T-cell (primary cell): Measurements from ENCODE around the gene ACER3. TPM values are rescaled to one million over a fixed set of nuclear protein-coding genes. Genes with fewer than 3 reads are reported as not detected.
"Not testable (repeated sequence)": the region's sequence is repeated elsewhere in the genome, so short reads cannot be mapped to it uniquely, and the experiment has no call there.

Experiments
- ATAC-seq, 4 experiments: fragments of 200-7000 bp in 3 of 4; fragments of 150-1000 bp in 1 of 4; cut with Tn5 transposase; replicated peaks in 1 of 4; 1 replicate in 3 of 4; 2 replicates in 1 of 4; pipeline ENCODE4 v1.10.0; 2021; ENCODE audit warnings: moderate library complexity in 3 of 4, mild to moderate bottlenecking in 2 of 4, moderate number of reproducible peaks in 1 of 4
- CTCF ChIA-PET, 2 donors: fragments of 300-600 bp; sonication (Branson Sonifier 250); formaldehyde crosslinking; loops; one replicate each; lab custom pipeline; 2022; ENCODE audit warnings: antibody characterized with exemption in 2 of 2; lab: Charles Lee
- POLR2A ChIA-PET, 2 donors: fragments of 300-600 bp; sonication (Branson Sonifier 250); formaldehyde crosslinking; loops; one replicate each; lab custom pipeline; 2022; ENCODE audit warnings: antibody characterized with exemption in 2 of 2; lab: Charles Lee
- DNase-seq, 35 experiments: peaks; one replicate each; pipeline versions ENCODE4 v3.0.0 to v3.0.0-alpha.2; 2013 to 2023
- H3K27ac ChIP-seq: one replicate; pipeline ENCODE4 v1.5.1; 2013; ENCODE audit warnings: low read length
- H3K27me3 ChIP-seq, 2 experiments: replicated peaks in 1 of 2; 1 replicate in 1 of 2; 2 replicates in 1 of 2; pipeline versions ENCODE4 v1.6.1 to v1.7.0; 2013; ENCODE audit warnings: low read length in 1 of 2, mixed read lengths in 1 of 2; ENCODE audit not compliant: control insufficient read depth in 2 of 2, insufficient read depth in 2 of 2; ENCODE audit errors: extremely low read depth in 1 of 2
- H3K36me3 ChIP-seq, 2 donors: 1 replicate in 1 of 2; 2 replicates in 1 of 2; pipeline versions ENCODE4 v1.6.1 to v1.7.0; 2013; ENCODE audit warnings: low read length in 1 of 2; ENCODE audit not compliant: control insufficient read depth in 2 of 2, insufficient read depth in 1 of 2; ENCODE audit errors: extremely low read depth in 1 of 2
- H3K4me1 ChIP-seq, 2 experiments: 1 replicate in 1 of 2; 2 replicates in 1 of 2; pipeline versions ENCODE4 v1.6.1 to v1.7.0; 2013; ENCODE audit warnings: low read length in 2 of 2, mixed read lengths in 1 of 2; ENCODE audit not compliant: insufficient read depth in 2 of 2, control insufficient read depth in 1 of 2; ENCODE audit errors: extremely low read depth in 1 of 2
- H3K4me3 ChIP-seq, 2 donors: 1 replicate in 1 of 2; 2 replicates in 1 of 2; pipeline versions ENCODE4 v1.5.1 to v1.7.0; 2013; ENCODE audit warnings: mild to moderate bottlenecking in 2 of 2, low read length in 1 of 2, moderate library complexity in 1 of 2; ENCODE audit not compliant: control insufficient read depth in 1 of 2; ENCODE audit errors: extremely low read depth in 1 of 2
- H3K9me3 ChIP-seq: 2 replicates; pipeline ENCODE4 v1.7.0; 2013
- H3K27ac Mint-ChIP-seq, 2 donors: one replicate each; pipeline ENCODE4 v1.8.0; 2020 to 2021; ENCODE audit warnings: mild to moderate bottlenecking in 2 of 2, mixed read lengths in 2 of 2
- H3K27me3 Mint-ChIP-seq, 2 donors: one replicate each; pipeline ENCODE4 v1.8.0; 2021 to 2022; ENCODE audit warnings: mixed read lengths in 2 of 2
- H3K36me3 Mint-ChIP-seq: one replicate; pipeline ENCODE4 v1.8.0; 2021; ENCODE audit warnings: mixed read lengths
- H3K4me1 Mint-ChIP-seq, 3 donors: one replicate each; pipeline ENCODE4 v1.8.0; 2020 to 2022; ENCODE audit warnings: mixed read lengths in 3 of 3, mild to moderate bottlenecking in 1 of 3
- H3K4me3 Mint-ChIP-seq, 3 donors: one replicate each; pipeline ENCODE4 v1.8.0; 2020 to 2022; ENCODE audit warnings: mild to moderate bottlenecking in 3 of 3, mixed read lengths in 3 of 3, moderate library complexity in 3 of 3
- H3K9me3 Mint-ChIP-seq, 3 donors: one replicate each; pipeline ENCODE4 v1.8.0; 2020 to 2022; ENCODE audit warnings: mixed read lengths in 3 of 3
- WGBS: methylation state at CpG from one replicate; pipeline ENCODE4 v1.1.5; 2013; ENCODE audit warnings: missing lambda C conversion rate; ENCODE audit not compliant: insufficient coverage; 5-methylcytosine and 5-hydroxymethylcytosine counted together
- total RNA-seq, 35 experiments: library from RNA in 6 of 35; stranded (reverse) in 6 of 35; fragments of 120-200 nt in 1 of 35; gene quantifications; one replicate each; pipeline versions ENCODE4 v1.2.1 to v1.2.4 and lab custom pipeline; 2013 to 2026

Gene ACER3
- total RNA-seq, 5 donors from 2014 or later (not counting 1 experiment from before 2014, with no cell fraction given), result 4.3 to 9.0 (median 5.2) TPM

- ChIA-PET POLR2A (no interaction called here), CTCF (no interaction called here)
- no peaks in the 10 kb centered on the region for H3K27me3 Mint-ChIP-seq
- H3K4me1 Mint-ChIP-seq, result peaks cover 14 to 19% (median 15%) of the 10 kb centered on the region in 3 donors
- H3K27me3 ChIP-seq, result no peaks in the 10 kb centered on the region
- H3K27ac Mint-ChIP-seq, result no peak overlapping the region
- no peaks in the 10 kb centered on the region for H3K36me3 Mint-ChIP-seq
- H3K4me3 Mint-ChIP-seq, result no peak overlapping the region
- no peaks in the 10 kb centered on the region for H3K9me3 Mint-ChIP-seq
- ATAC-seq, result no peak
- no peaks in the 10 kb centered on the region for H3K9me3 ChIP-seq
- H3K27ac ChIP-seq, result no peak overlapping the region
- 80% methylated on average over 1 of the region's 6 CpGs for WGBS
- no peak overlapping the region for H3K4me3 ChIP-seq
- peaks cover 4 to 16% of the 10 kb centered on the region in 2 experiments for H3K4me1 ChIP-seq
- H3K36me3 ChIP-seq, result no peaks in the 10 kb centered on the region
- no peak for DNase-seq
Observed at GRCh38 chr11:76857781-76858410, 2.8 kb upstream of the ACER3 start.

- peak overlapping the region; percentile 76 to 78 (median 78) for H3K4me3 Mint-ChIP-seq
- 98% methylated on average over 11 of the region's 14 CpGs for WGBS
- peak overlapping the region; percentile 55 for H3K27ac ChIP-seq
- no peaks in the 10 kb centered on the region for H3K36me3 ChIP-seq
- peaks cover 4 to 16% of the 10 kb centered on the region in 2 experiments for H3K4me1 ChIP-seq
- CTCF ChIA-PET, result interaction anchor here (1.0 to 1.3 kb wide), 2 partner anchors 57 to 60 kb away, joined by 3 read pairs; no protein-coding TSS in a partner anchor
- no peaks in the 10 kb centered on the region for H3K36me3 Mint-ChIP-seq
- no peaks in the 10 kb centered on the region for H3K27me3 Mint-ChIP-seq
- ATAC-seq, result no peak
- H3K4me3 ChIP-seq, result peak overlapping the region in 1 of 2 donors; percentile 69
- H3K9me3 Mint-ChIP-seq, result no peaks in the 10 kb centered on the region
- H3K4me1 Mint-ChIP-seq, result peaks cover 23 to 29% (median 26%) of the 10 kb centered on the region in 3 donors
- no peaks in the 10 kb centered on the region for H3K9me3 ChIP-seq
- peak in 1 of 35 experiments; percentile 3 for DNase-seq
- no peaks in the 10 kb centered on the region for H3K27me3 ChIP-seq
- POLR2A ChIA-PET, result no interaction called here
- H3K27ac Mint-ChIP-seq, result peak overlapping the region; percentile 5 to 83
Observed at GRCh38 chr11:76859708-76860227, 950 bp upstream of the ACER3 start.

- Histone ChIP-seq H3K4me1 (peaks cover 4 to 16% of the 10 kb centered on the region in 2 experiments), H3K4me3 (peak overlapping the region; percentile 69 to 84), H3K27ac (peak overlapping the region; percentile 52), H3K36me3 (no peaks in the 10 kb centered on the region), H3K9me3 (no peaks in the 10 kb centered on the region), H3K27me3 (no peaks in the 10 kb centered on the region)
- ChIA-PET CTCF (no interaction called here), POLR2A (no interaction called here)
- H3K27ac Mint-ChIP-seq, result peak overlapping the region; percentile 53 to 70
- H3K9me3 Mint-ChIP-seq, result no peaks in the 10 kb centered on the region
- no peaks in the 10 kb centered on the region for H3K27me3 Mint-ChIP-seq
- no peak for ATAC-seq
- peaks cover 8% of the 10 kb centered on the region for H3K36me3 Mint-ChIP-seq
- H3K4me1 Mint-ChIP-seq, result peaks cover 23 to 29% (median 26%) of the 10 kb centered on the region in 3 donors
- 77% methylated on average over 4 of the region's 6 CpGs for WGBS
- H3K4me3 Mint-ChIP-seq, result peak overlapping the region; percentile 78 to 86 (median 82)
- peak in 1 of 35 experiments; percentile 9 for DNase-seq
Observed at GRCh38 chr11:76861490-76861953, 804 bp downstream of the ACER3 start.

GRCh38 chr11:76862794-76863193 is 2.1 kb downstream of the ACER3 start:
- peak overlapping the region; percentile 8 to 54 for H3K27ac Mint-ChIP-seq
- H3K36me3 ChIP-seq, ATAC-seq, H3K9me3 ChIP-seq, H3K36me3 Mint-ChIP-seq, POLR2A ChIA-PET, H3K4me3 ChIP-seq, DNase-seq, H3K27me3 ChIP-seq, CTCF ChIA-PET, H3K27ac ChIP-seq, H3K27me3 Mint-ChIP-seq, H3K4me3 Mint-ChIP-seq, H3K9me3 Mint-ChIP-seq: not testable (repeated sequence)
- 100% methylated on average over 1 of the region's 2 CpGs for WGBS
- H3K4me1 Mint-ChIP-seq, result peaks cover 23 to 29% (median 26%) of the 10 kb centered on the region in 3 donors
- H3K4me1 ChIP-seq, result peaks cover 4 to 16% of the 10 kb centered on the region in 2 experiments

GRCh38 chr11:76863196-76863777 is 2.6 kb downstream of the ACER3 start:
- ATAC-seq (no peak), DNase-seq (peak in 1 of 35 experiments; percentile 22)
- WGBS, result no CpG with 5 or more reads among the region's 3 CpGs
- POLR2A ChIA-PET, result no interaction called here
- Mint-ChIP-seq H3K4me1 (peaks cover 23 to 31% (median 26%) of the 10 kb centered on the region in 3 donors), H3K27me3 (no peaks in the 10 kb centered on the region), H3K36me3 (peaks cover 11% of the 10 kb centered on the region), H3K9me3 (no peaks in the 10 kb centered on the region), H3K27ac (peak overlapping the region; percentile 8 to 54), H3K4me3 (no peak overlapping the region)
- Histone ChIP-seq H3K27me3 (no peaks in the 10 kb centered on the region), H3K27ac (no peak overlapping the region), H3K4me1 (peaks cover 4 to 16% of the 10 kb centered on the region in 2 experiments), H3K36me3 (no peaks in the 10 kb centered on the region), H3K4me3 (no peak overlapping the region), H3K9me3 (no peaks in the 10 kb centered on the region)
- CTCF ChIA-PET, result no interaction called here

GRCh38 chr11:76872959-76873827 is 12.5 kb downstream of the ACER3 start:
- CTCF ChIA-PET, result no interaction called here

More at GRCh38 chr11:76872959-76873827, 12.5 kb downstream of the ACER3 start:
- H3K36me3 ChIP-seq, result no peaks in the 10 kb centered on the region
- no peaks in the 10 kb centered on the region for H3K9me3 ChIP-seq
- DNase-seq (no peak), ATAC-seq (no peak)
- H3K27ac Mint-ChIP-seq, result no peak overlapping the region
- H3K4me1 ChIP-seq, result no peaks in the 10 kb centered on the region
- no peaks in the 10 kb centered on the region for H3K9me3 Mint-ChIP-seq
- no peak overlapping the region for H3K4me3 ChIP-seq
- POLR2A ChIA-PET, result no interaction called here
- WGBS, result 100% methylated on average over 5 of the region's 6 CpGs
- no peak overlapping the region for H3K27ac ChIP-seq
- H3K27me3 Mint-ChIP-seq, result no peaks in the 10 kb centered on the region
- no peaks in the 10 kb centered on the region for H3K27me3 ChIP-seq
- H3K4me1 Mint-ChIP-seq, result peaks cover 0 to 1% (median 0%) of the 10 kb centered on the region in 3 donors
- no peak overlapping the region for H3K4me3 Mint-ChIP-seq
- peaks cover 8% of the 10 kb centered on the region for H3K36me3 Mint-ChIP-seq
